ENCODE data around the gene GOLM1.
"Not testable (repeated sequence)": the region's sequence is repeated elsewhere in the genome, so short reads cannot be mapped to it uniquely, and the experiment has no call there.

The GOLM1 gene

GRCh38 chr9:86061972-86062739, 37.2 kb downstream of the GOLM1 start:
- no peak overlapping the region for H3K4me3 ChIP-seq (ENCODE audit: low read depth, low read length)
- no peaks in the 10 kb centered on the region for H3K9me3 ChIP-seq (ENCODE audit: control insufficient read depth, insufficient read depth, low read length)
- H3K9ac ChIP-seq (ENCODE audit: low read depth, low read length) = no peak overlapping the region
- H3K36me3 ChIP-seq (ENCODE audit: control insufficient read depth, insufficient read depth, low read length) = no peaks in the 10 kb centered on the region
- H3K27ac ChIP-seq (ENCODE audit: low read depth, low read length) = no peak overlapping the region
- no peaks in the 10 kb centered on the region for H3K27me3 ChIP-seq (ENCODE audit: control insufficient read depth, insufficient read depth, low read length)
- peaks cover 17% of the 10 kb centered on the region for H3K4me1 ChIP-seq (ENCODE audit: control insufficient read depth, insufficient read depth, low read length)

DNA sequence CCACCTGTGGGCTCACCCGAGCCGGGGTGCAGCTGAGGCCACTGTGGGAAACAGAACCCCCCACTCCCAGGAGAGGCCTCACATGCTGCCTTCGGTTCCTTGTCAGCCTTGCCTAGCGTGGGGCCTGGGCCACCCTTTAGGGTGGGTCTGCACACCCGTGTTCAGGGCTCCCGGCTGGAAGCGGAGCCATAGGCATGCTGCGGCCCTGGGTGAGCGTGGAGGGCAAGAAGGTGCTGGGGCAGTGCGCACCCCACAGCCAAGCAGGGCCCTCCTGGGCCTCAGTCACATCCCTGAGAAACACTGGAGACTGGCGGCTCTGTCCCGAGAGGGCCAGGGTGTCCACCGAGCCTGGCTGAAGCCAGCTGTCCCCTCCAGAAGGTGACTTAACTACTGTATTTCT, 41.9 kb downstream of the GOLM1 start:
- no peaks in the 10 kb centered on the region for H3K27me3 ChIP-seq (ENCODE audit: control insufficient read depth, insufficient read depth, low read length)
- H3K36me3 ChIP-seq (ENCODE audit: control insufficient read depth, insufficient read depth, low read length) = peaks cover 5% of the 10 kb centered on the region; the same call in 1 of the 2 replicates
- H3K4me1 ChIP-seq (ENCODE audit: control insufficient read depth, insufficient read depth, low read length) = no peaks in the 10 kb centered on the region
- no peak overlapping the region for H3K9ac ChIP-seq (ENCODE audit: low read depth, low read length)
- no peaks in the 10 kb centered on the region for H3K9me3 ChIP-seq (ENCODE audit: control insufficient read depth, insufficient read depth, low read length)
- H3K27ac ChIP-seq (ENCODE audit: low read depth, low read length) = no peak overlapping the region
- H3K4me3 ChIP-seq (ENCODE audit: low read depth, low read length) = no peak overlapping the region

- Histone ChIP-seq H3K9ac (ENCODE audit: low read depth, low read length) (no peak overlapping the region), H3K9me3 (ENCODE audit: control insufficient read depth, insufficient read depth, low read length) (no peaks in the 10 kb centered on the region), H3K36me3 (ENCODE audit: control insufficient read depth, insufficient read depth, low read length) (peaks cover 5% of the 10 kb centered on the region; the same call in 1 of the 2 replicates), H3K4me3 (ENCODE audit: low read depth, low read length) (no peak overlapping the region), H3K27ac (ENCODE audit: low read depth, low read length) (no peak overlapping the region), H3K27me3 (ENCODE audit: control insufficient read depth, insufficient read depth, low read length) (no peaks in the 10 kb centered on the region), H3K4me1 (ENCODE audit: control insufficient read depth, insufficient read depth, low read length) (no peaks in the 10 kb centered on the region)
These were observed 44.7 kb downstream of the GOLM1 start for GRCh38 chr9:86054695-86055094.

- H3K27me3 ChIP-seq (ENCODE audit: control insufficient read depth, insufficient read depth, low read length) = no peaks in the 10 kb centered on the region
- no peaks in the 10 kb centered on the region for H3K9me3 ChIP-seq (ENCODE audit: control insufficient read depth, insufficient read depth, low read length)
- H3K9ac ChIP-seq (ENCODE audit: low read depth, low read length) = no peak overlapping the region
- no peaks in the 10 kb centered on the region for H3K4me1 ChIP-seq (ENCODE audit: control insufficient read depth, insufficient read depth, low read length)
- H3K4me3 ChIP-seq (ENCODE audit: low read depth, low read length) = no peak overlapping the region
- peaks cover 5% of the 10 kb centered on the region; the same call in 1 of the 2 replicates for H3K36me3 ChIP-seq (ENCODE audit: control insufficient read depth, insufficient read depth, low read length)
- no peak overlapping the region for H3K27ac ChIP-seq (ENCODE audit: low read depth, low read length)
These were observed 46.5 kb downstream of the GOLM1 start for GRCh38 chr9:86052556-86053468.

GRCh38 chr9:86048018-86048742, 51.2 kb downstream of the GOLM1 start:
- H3K27ac ChIP-seq (ENCODE audit: low read depth, low read length); H3K4me1 ChIP-seq (ENCODE audit: control insufficient read depth, insufficient read depth, low read length); H3K9ac ChIP-seq (ENCODE audit: low read depth, low read length); H3K36me3 ChIP-seq (ENCODE audit: control insufficient read depth, insufficient read depth, low read length); H3K4me3 ChIP-seq (ENCODE audit: low read depth, low read length); H3K27me3 ChIP-seq (ENCODE audit: control insufficient read depth, insufficient read depth, low read length); H3K9me3 ChIP-seq (ENCODE audit: control insufficient read depth, insufficient read depth, low read length): not testable (repeated sequence)

GRCh38 chr9:86047361-86047760, 52.0 kb downstream of the GOLM1 start:
- Histone ChIP-seq H3K36me3 (ENCODE audit: control insufficient read depth, insufficient read depth, low read length) (peaks cover 9% of the 10 kb centered on the region; the same call in 1 of the 2 replicates), H3K27me3 (ENCODE audit: control insufficient read depth, insufficient read depth, low read length) (no peaks in the 10 kb centered on the region), H3K4me1 (ENCODE audit: control insufficient read depth, insufficient read depth, low read length) (no peaks in the 10 kb centered on the region), H3K4me3 (ENCODE audit: low read depth, low read length) (no peak overlapping the region), H3K9ac (ENCODE audit: low read depth, low read length) (no peak overlapping the region), H3K27ac (ENCODE audit: low read depth, low read length) (no peak overlapping the region), H3K9me3 (ENCODE audit: control insufficient read depth, insufficient read depth, low read length) (no peaks in the 10 kb centered on the region)

DNA sequence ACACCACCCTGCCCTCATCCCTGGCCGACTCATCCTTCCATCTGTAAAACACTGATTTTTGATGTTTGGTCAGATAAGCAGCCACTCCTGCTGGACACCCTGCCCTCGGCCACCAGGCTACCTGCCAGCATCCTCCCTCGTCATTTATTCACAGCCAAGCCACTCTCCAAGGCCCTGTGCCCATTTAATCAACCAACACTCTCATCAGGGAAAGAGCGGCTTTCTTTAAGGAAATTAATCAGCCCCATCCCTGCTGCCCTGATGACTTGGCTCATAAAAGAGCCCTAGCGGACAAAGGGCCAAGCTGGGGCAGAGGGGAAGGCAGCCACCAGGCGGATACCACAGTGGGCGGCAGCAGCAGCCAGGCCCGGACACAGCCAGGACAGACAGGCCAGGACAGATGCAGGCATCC, 52.4 kb downstream of the GOLM1 start:
- Histone ChIP-seq H3K9me3 (ENCODE audit: control insufficient read depth, insufficient read depth, low read length) (no peaks in the 10 kb centered on the region), H3K4me1 (ENCODE audit: control insufficient read depth, insufficient read depth, low read length) (no peaks in the 10 kb centered on the region), H3K27ac (ENCODE audit: low read depth, low read length) (no peak overlapping the region), H3K9ac (ENCODE audit: low read depth, low read length) (no peak overlapping the region), H3K4me3 (ENCODE audit: low read depth, low read length) (no peak overlapping the region), H3K36me3 (ENCODE audit: control insufficient read depth, insufficient read depth, low read length) (peaks cover 9% of the 10 kb centered on the region; the same call in 1 of the 2 replicates), H3K27me3 (ENCODE audit: control insufficient read depth, insufficient read depth, low read length) (no peaks in the 10 kb centered on the region)

GRCh38 chr9:86046071-86046636, 53.2 kb downstream of the GOLM1 start:
- Histone ChIP-seq H3K4me1 (ENCODE audit: control insufficient read depth, insufficient read depth, low read length) (no peaks in the 10 kb centered on the region), H3K4me3 (ENCODE audit: low read depth, low read length) (no peak overlapping the region), H3K27ac (ENCODE audit: low read depth, low read length) (no peak overlapping the region), H3K9ac (ENCODE audit: low read depth, low read length) (no peak overlapping the region), H3K27me3 (ENCODE audit: control insufficient read depth, insufficient read depth, low read length) (no peaks in the 10 kb centered on the region), H3K36me3 (ENCODE audit: control insufficient read depth, insufficient read depth, low read length) (peaks cover 9% of the 10 kb centered on the region; the same call in 1 of the 2 replicates), H3K9me3 (ENCODE audit: control insufficient read depth, insufficient read depth, low read length) (no peaks in the 10 kb centered on the region)

GRCh38 chr9:86045654-86046053, 53.7 kb downstream of the GOLM1 start:
- Histone ChIP-seq H3K27ac (ENCODE audit: low read depth, low read length) (no peak overlapping the region), H3K27me3 (ENCODE audit: control insufficient read depth, insufficient read depth, low read length) (no peaks in the 10 kb centered on the region), H3K4me3 (ENCODE audit: low read depth, low read length) (no peak overlapping the region), H3K36me3 (ENCODE audit: control insufficient read depth, insufficient read depth, low read length) (peaks cover 9% of the 10 kb centered on the region; the same call in 1 of the 2 replicates), H3K9ac (ENCODE audit: low read depth, low read length) (no peak overlapping the region), H3K4me1 (ENCODE audit: control insufficient read depth, insufficient read depth, low read length) (no peaks in the 10 kb centered on the region), H3K9me3 (ENCODE audit: control insufficient read depth, insufficient read depth, low read length) (no peaks in the 10 kb centered on the region)

DNA sequence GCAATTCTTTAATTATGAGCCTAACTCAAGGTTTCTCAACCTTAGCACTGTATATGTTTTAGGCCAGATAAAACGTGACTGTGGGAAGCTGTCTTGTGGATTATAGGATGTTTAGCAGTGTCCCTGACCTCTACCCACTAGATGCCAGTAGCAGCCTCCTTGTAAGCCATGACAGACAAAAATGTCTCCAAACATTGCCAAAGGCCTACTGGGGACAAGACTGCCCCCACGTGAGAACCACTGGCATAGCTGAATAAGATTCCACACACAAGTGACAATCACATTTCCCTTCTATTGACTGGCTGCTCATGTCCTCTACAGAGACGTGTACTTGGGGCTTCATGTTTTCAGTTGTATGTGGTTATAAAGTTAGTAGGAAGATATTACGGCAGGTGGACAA, 55.4 kb downstream of the GOLM1 start:
- no peaks in the 10 kb centered on the region for H3K4me1 ChIP-seq (ENCODE audit: control insufficient read depth, insufficient read depth, low read length)
- H3K36me3 ChIP-seq (ENCODE audit: control insufficient read depth, insufficient read depth, low read length) = peaks cover 14% of the 10 kb centered on the region
- no peak overlapping the region for H3K9ac ChIP-seq (ENCODE audit: low read depth, low read length)
- H3K27ac ChIP-seq (ENCODE audit: low read depth, low read length) = no peak overlapping the region
- no peaks in the 10 kb centered on the region for H3K9me3 ChIP-seq (ENCODE audit: control insufficient read depth, insufficient read depth, low read length)
- no peaks in the 10 kb centered on the region for H3K27me3 ChIP-seq (ENCODE audit: control insufficient read depth, insufficient read depth, low read length)
- no peak overlapping the region for H3K4me3 ChIP-seq (ENCODE audit: low read depth, low read length)

Measured in HUES48 (cell line).